VCaP (cell line): Measurements from ENCODE around the gene HMX3.

Source experiments
- H3K27ac ChIP-seq: fragments of 450-650 bp; 2 replicates; pipeline ENCODE4 v1.5.1; 2017
- TF ChIP-seq, protein P1 (sequence below): fragments of 450-650 bp; conservative IDR thresholded peaks from 2 replicates; pipeline ENCODE4 v1.5.1; 2017; ENCODE audit warnings: mild to moderate bottlenecking, moderate library complexity

HMX3 gene

DNA sequence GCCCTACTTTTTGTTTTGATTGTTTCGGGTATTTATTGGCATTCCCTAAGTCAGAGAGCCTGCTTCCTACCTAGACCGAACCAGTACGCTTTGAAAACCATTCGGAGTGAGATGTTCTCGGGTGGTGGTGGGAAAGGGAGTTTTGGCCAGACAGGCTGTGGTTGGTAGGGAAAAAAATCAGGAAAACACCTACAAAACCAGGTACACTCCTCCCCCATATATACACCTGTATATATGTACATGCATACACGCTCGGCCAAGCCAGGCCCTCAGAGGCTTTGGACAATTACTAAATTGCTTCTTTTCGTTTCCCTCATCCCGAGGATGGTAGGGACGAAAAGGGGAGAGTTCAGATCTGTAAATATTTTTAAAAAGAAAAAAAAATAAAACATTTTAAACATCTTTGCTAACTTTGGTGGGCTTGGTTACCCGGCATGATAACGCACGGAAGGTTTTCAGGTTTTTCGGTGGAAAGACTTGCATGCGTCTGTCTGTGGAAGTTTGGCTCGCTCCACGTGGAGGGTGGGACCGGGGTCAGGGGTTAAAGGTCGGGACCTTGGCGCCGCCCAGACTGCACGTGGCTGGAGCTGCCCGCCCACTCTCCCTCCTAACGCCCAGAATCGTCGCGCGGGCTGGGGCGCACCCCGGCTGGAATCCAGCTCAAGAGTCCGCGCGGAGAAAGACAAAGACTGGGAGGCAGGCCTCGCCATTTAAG, 14.7 kb downstream of the HMX3 start:
- H3K27ac ChIP-seq, result no peak overlapping the region
- TF ChIP-seq, protein P1, sequence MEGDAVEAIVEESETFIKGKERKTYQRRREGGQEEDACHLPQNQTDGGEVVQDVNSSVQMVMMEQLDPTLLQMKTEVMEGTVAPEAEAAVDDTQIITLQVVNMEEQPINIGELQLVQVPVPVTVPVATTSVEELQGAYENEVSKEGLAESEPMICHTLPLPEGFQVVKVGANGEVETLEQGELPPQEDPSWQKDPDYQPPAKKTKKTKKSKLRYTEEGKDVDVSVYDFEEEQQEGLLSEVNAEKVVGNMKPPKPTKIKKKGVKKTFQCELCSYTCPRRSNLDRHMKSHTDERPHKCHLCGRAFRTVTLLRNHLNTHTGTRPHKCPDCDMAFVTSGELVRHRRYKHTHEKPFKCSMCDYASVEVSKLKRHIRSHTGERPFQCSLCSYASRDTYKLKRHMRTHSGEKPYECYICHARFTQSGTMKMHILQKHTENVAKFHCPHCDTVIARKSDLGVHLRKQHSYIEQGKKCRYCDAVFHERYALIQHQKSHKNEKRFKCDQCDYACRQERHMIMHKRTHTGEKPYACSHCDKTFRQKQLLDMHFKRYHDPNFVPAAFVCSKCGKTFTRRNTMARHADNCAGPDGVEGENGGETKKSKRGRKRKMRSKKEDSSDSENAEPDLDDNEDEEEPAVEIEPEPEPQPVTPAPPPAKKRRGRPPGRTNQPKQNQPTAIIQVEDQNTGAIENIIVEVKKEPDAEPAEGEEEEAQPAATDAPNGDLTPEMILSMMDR, result no peak

DNA sequence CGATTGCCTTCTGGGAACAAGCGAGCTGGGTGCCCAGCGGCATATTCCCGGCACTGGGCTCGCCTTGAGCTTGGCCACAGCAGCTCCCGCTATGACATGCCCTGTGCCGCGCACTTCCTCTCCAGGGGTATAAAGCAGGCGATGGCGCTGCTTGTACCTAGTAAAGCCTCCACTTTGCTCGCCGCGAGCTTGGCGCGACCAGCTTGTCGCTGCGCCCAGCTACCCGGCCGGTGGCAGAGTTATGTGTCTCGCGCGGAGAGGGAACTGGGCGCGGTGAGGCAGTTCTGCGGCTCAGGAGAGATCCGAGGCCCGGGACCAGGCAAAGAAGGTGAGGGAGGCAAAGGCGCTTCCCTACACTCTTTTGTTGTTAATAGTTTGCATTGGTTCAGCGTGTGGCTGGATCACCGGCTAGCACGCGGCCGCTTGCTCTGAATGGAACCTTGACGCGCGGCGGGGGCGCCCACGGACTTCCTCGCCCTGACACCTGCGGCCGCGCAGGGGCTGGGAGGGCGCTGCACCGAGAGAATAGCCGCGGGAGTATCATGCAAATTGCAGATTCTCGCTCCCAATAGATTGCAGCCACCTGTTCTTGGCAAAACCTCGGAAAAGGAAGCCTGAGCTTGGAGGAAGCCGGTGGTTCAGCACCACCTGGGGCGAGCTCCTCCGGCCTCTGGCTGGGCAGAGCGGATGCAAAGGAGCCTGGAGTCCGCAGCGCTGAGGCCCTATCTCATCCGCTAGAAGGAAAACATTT, 15.4 kb downstream of the HMX3 start:
- no peak overlapping the region for H3K27ac ChIP-seq
- TF ChIP-seq, protein P1, result no peak

DNA sequence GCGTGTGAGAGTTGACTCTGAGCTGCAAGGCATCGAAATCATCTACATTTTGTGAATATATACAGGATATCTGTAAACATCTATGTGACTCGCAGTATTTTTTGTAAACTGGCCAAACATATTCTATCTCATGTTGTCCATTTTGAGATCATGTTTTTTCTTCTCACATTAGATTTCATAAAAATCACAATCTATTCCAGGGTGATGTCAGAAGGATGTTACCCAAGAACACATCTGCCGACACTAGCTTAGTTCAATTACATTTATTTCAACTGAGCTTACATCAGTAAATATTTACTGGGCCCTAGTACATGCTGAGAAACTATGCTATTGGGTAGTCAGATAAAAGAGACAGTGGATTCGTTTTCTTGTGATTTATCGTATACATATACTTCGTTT, 16.0 kb downstream of the HMX3 start:
- TF ChIP-seq, protein P1, result no peak
- no peak overlapping the region for H3K27ac ChIP-seq

DNA sequence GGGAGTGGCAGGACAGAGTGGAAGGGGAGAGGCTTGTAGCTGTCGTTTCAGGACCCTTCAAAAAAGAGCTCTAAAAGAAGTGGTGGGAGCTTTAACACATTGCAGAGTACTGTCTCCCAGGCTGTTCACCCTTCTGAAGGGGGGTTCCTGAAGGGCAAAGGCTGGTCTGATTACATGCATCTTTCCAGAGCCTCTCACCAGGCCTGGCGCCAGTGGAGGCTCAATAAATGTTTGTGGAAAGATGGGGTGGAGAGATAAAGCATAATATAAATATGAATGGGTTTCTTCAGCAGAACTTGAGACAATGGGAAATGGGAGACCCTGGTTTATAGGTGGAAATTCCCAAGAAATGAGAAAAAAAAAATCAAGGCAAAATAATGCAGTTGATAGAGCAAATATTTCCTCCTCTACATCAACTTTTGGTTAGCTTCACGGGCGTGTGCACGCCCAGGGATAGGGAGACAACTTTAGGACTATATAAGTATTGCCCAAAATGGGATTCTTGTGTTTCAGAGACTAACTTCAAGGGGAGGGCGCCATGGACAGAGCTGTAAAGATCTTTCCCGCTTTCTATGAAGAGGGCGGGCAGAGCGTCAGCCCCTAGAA, 17.8 kb downstream of the HMX3 start:
- H3K27ac ChIP-seq, result no peak overlapping the region
- TF ChIP-seq, protein P1, result no peak

DNA sequence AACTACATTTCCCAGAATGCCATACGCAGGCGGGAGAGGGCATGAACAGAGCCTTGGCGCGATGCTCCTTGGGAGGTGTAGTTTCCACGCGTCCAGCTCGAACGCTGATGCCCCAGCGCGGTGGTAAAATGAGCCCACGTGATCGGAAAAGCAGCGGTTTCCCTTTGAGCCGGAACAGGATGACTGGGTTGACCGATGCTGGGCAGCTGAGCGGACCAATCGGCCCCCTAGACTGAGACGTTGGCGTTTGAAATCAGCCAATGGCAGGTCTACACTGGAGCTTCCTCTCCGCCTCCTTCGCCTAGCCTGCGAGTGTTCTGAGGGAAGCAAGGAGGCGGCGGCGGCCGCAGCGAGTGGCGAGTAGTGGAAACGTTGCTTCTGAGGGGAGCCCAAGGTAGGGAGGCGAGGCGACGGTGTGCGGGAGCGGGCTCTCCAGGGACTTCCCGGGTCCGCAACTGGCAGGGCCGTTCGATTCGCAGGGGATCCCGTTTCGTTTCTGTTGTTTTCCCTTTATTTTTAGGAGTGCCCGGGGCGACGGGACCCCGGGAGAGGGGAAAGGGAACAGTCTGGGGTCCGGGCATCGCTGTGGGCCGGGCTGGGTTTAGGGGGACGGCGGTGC, 18.4 kb downstream of the HMX3 start, which contains the start of gene BUB3:
BUB3 (plus strand) TSS at position 311 of the 619 bp plus-strand sequence. CDS start 516 bp downstream, outside the sequence.
- TF ChIP-seq, protein P1, result no peak
- peak within 1 kb of the TSS; percentile 78 for H3K27ac ChIP-seq

DNA sequence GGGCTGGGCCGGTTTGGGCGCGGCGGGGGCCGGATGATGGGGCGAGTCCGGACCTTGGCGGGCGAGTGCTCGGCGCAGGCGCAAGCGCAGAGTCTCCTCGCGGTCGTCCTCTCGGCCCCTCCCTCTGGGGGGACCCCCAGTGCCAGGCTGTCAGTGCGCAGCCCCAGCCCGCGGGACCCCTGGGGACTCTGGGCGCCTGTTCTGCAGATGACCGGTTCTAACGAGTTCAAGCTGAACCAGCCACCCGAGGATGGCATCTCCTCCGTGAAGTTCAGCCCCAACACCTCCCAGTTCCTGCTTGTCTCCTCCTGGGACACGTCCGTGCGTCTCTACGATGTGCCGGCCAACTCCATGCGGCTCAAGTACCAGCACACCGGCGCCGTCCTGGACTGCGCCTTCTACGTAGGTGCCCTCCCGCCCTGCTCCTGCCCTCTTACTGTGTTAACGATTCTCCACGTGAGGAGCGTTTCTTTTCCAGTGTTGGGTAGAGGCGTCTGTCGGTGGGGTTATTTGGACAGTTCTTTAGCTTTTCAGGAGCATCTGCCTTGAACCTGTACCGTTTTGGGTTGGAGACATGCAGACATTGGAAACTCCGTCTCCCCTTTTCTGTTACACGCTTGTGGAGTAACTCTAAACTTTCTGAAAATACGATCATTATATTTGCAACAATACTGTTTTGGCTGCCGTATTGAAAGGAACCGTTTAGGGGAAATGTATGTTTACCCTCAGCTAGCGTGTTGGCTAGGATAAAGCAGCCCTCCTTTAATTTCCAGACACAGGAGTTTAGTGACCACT, 19.1 kb downstream of the HMX3 start:
- TF ChIP-seq, protein P1, result no peak
- peak overlapping the region; percentile 78 for H3K27ac ChIP-seq
